Fibroblast of the aortic adventitia (primary cell): ENCODE data around the gene KLHL18. TPM values are rescaled to one million over a fixed set of nuclear protein-coding genes. Genes with fewer than 3 reads are reported as not detected.
"Not testable (repeated sequence)": the region's sequence is repeated elsewhere in the genome, so short reads cannot be mapped to it uniquely, and the experiment has no call there.

Source experiments
- DNase-seq: peaks from one replicate; pipeline ENCODE4 v3.0.0-alpha.2; 2010; ENCODE audit warnings: low read depth
- H3K4me3 ChIP-seq: 2 replicates; pipeline ENCODE4 v1.5.1; 2011; ENCODE audit warnings: low read depth, mild to moderate bottlenecking, control low read depth, low read length, moderate library complexity
- CTCF ChIP-seq: IDR thresholded peaks from 2 replicates; pipeline ENCODE4 v1.5.1; 2011; ENCODE audit warnings: mild to moderate bottlenecking, low read length, control low read depth, inconsistent platforms; ENCODE audit not compliant: insufficient read depth
- total RNA-seq: library from RNA; depleted of rRNA; stranded (reverse); fragments of >200 nt; gene quantifications from 2 replicates; pipeline ENCODE4 v1.2.3, GENCODE V29; 2012; ENCODE audit warnings: low replicate concordance

Gene KLHL18
- total RNA-seq, 1 donor = 12.9 TPM

GRCh38 chr3:47296562-47297302 is 14.0 kb downstream of the KLHL18 start:
- H3K4me3 ChIP-seq = no peak overlapping the region
- no peak for DNase-seq
- TF ChIP-seq CTCF = no peak

- DNase-seq = no peak
- no peak for TF ChIP-seq CTCF
- H3K4me3 ChIP-seq = no peak overlapping the region
Observed at GRCh38 chr3:47298439-47298838, 15.7 kb downstream of the KLHL18 start.

GRCh38 chr3:47299381-47300318 is 16.9 kb downstream of the KLHL18 start:
- DNase-seq = no peak
- TF ChIP-seq CTCF = no peak
- no peak overlapping the region for H3K4me3 ChIP-seq

- no peak overlapping the region for H3K4me3 ChIP-seq
- TF ChIP-seq CTCF = no peak
- no peak for DNase-seq
Observed at GRCh38 chr3:47301456-47301855, 18.7 kb downstream of the KLHL18 start.

GRCh38 chr3:47306022-47306421 is 23.3 kb downstream of the KLHL18 start:
- TF ChIP-seq CTCF = no peak
- DNase-seq = no peak

GRCh38 chr3:47309231-47309630 is 26.5 kb downstream of the KLHL18 start:
- DNase-seq, H3K4me3 ChIP-seq: not testable (repeated sequence)

More at GRCh38 chr3:47306022-47306421, 23.3 kb downstream of the KLHL18 start:
- no peak overlapping the region for H3K4me3 ChIP-seq

GRCh38 chr3:47310391-47310790 is 27.6 kb downstream of the KLHL18 start:
- TF ChIP-seq CTCF = no peak
- DNase-seq = no peak
- no peak overlapping the region for H3K4me3 ChIP-seq
